SK-N-SH (cell line): ENCODE measurements around the gene CRYGD.

Source experiments
- EZH2phosphoT487 ChIP-seq: fragments of 200-600 bp; sonication (generic); IDR thresholded peaks from 2 replicates; pipeline ENCODE4 v1.6.1; 2017; ENCODE audit warnings: low read depth, mixed run types, mild to moderate bottlenecking, antibody characterized with exemption, moderate library complexity, borderline replicate concordance
- FOXM1 ChIP-seq: IDR thresholded peaks from 2 replicates; pipeline ENCODE4 v1.4.0; 2012; ENCODE audit warnings: low read depth, mild to moderate bottlenecking
- GABPA ChIP-seq: IDR thresholded peaks from 2 replicates; pipeline ENCODE4 v1.4.0; 2012; ENCODE audit warnings: low read depth, mild to moderate bottlenecking
- MXI1 ChIP-seq: IDR thresholded peaks from 2 replicates; pipeline ENCODE4 v1.6.1; 2012; ENCODE audit warnings: mild to moderate bottlenecking, low read depth, low read length, improper control_type of control experiment
- NFIC ChIP-seq: IDR thresholded peaks from 2 replicates; pipeline ENCODE4 v1.4.0; 2012; ENCODE audit warnings: borderline replicate concordance
- POLR2AphosphoS5 ChIP-seq: IDR thresholded peaks from 2 replicates; pipeline ENCODE4 v1.6.1; 2012; ENCODE audit warnings: low read depth, low read length
- RAD21 ChIP-seq: IDR thresholded peaks from 2 replicates; pipeline ENCODE4 v1.6.1; 2012; ENCODE audit warnings: mild to moderate bottlenecking, low read length
- SMC3 ChIP-seq: IDR thresholded peaks from 2 replicates; pipeline ENCODE4 v1.6.1; 2012; ENCODE audit warnings: low read depth, low read length, improper control_type of control experiment
- TF ChIP-seq, protein P1 (sequence below): fragments of 200-600 bp; sonication (generic); IDR thresholded peaks from 2 replicates; pipeline ENCODE4 v1.6.1; 2017; ENCODE audit warnings: antibody characterized with exemption, mild to moderate bottlenecking, moderate library complexity
- TF ChIP-seq, protein P2 (sequence below): IDR thresholded peaks from 2 replicates; pipeline ENCODE4 v1.4.0; 2012; ENCODE audit warnings: low read depth, borderline replicate concordance

- TF ChIP-seq, protein P1, sequence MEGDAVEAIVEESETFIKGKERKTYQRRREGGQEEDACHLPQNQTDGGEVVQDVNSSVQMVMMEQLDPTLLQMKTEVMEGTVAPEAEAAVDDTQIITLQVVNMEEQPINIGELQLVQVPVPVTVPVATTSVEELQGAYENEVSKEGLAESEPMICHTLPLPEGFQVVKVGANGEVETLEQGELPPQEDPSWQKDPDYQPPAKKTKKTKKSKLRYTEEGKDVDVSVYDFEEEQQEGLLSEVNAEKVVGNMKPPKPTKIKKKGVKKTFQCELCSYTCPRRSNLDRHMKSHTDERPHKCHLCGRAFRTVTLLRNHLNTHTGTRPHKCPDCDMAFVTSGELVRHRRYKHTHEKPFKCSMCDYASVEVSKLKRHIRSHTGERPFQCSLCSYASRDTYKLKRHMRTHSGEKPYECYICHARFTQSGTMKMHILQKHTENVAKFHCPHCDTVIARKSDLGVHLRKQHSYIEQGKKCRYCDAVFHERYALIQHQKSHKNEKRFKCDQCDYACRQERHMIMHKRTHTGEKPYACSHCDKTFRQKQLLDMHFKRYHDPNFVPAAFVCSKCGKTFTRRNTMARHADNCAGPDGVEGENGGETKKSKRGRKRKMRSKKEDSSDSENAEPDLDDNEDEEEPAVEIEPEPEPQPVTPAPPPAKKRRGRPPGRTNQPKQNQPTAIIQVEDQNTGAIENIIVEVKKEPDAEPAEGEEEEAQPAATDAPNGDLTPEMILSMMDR = no peak
- TF ChIP-seq NFIC (no peak), GABPA (no peak), POLR2AphosphoS5 (no peak), SMC3 (no peak), EZH2phosphoT487 (no peak), RAD21 (no peak), MXI1 (no peak), FOXM1 (no peak)
- TF ChIP-seq, protein P2, sequence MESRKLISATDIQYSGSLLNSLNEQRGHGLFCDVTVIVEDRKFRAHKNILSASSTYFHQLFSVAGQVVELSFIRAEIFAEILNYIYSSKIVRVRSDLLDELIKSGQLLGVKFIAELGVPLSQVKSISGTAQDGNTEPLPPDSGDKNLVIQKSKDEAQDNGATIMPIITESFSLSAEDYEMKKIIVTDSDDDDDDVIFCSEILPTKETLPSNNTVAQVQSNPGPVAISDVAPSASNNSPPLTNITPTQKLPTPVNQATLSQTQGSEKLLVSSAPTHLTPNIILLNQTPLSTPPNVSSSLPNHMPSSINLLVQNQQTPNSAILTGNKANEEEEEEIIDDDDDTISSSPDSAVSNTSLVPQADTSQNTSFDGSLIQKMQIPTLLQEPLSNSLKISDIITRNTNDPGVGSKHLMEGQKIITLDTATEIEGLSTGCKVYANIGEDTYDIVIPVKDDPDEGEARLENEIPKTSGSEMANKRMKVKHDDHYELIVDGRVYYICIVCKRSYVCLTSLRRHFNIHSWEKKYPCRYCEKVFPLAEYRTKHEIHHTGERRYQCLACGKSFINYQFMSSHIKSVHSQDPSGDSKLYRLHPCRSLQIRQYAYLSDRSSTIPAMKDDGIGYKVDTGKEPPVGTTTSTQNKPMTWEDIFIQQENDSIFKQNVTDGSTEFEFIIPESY = no peak
Measured at GRCh38 chr2:208122248-208122647, 2.1 kb downstream of the CRYGD start.
